ENCODE data around the gene CASP8. TPM values are rescaled to one million over a fixed set of nuclear protein-coding genes. Genes with fewer than 3 reads are reported as not detected.

CASP8 gene
- total RNA-seq, 4 donors from 2014 or later = 4.9 to 17.9 (median 5.3) TPM

GRCh38 chr2:201242571-201243277, 17.6 kb upstream of the CASP8 start:
- Histone ChIP-seq H3K36me3 (no peaks in the 10 kb centered on the region), H3K4me1 (peaks cover 0 to 4% (median 3%) of the 10 kb centered on the region in 4 donors), H3K9me3 (no peaks in the 10 kb centered on the region), H3K27ac (replicated peaks in 1 of 4) (no peak overlapping the region), H3K4me3 (no peak overlapping the region), H3K27me3 (no peaks in the 10 kb centered on the region)
- intact Hi-C loops (cut with DNase I) = no loop called here
- TF ChIP-seq CTCF (IDR thresholded peaks at IDR 0.05) (no peak), POLR2A (IDR thresholded peaks at IDR 0.05; ENCODE audit: low read depth) (no peak), POLR2AphosphoS5 (IDR thresholded peaks at IDR 0.05) (no peak), EP300 (IDR thresholded peaks at IDR 0.05) (no peak)
- peak; percentile 37 for DNase-seq (ENCODE audit: extremely low spot score)

GRCh38 chr2:201244829-201245228, 15.5 kb upstream of the CASP8 start:
- Histone ChIP-seq H3K4me3 (no peak overlapping the region), H3K4me1 (peaks cover 0 to 3% (median 1%) of the 10 kb centered on the region in 4 donors), H3K36me3 (no peaks in the 10 kb centered on the region), H3K9me3 (no peaks in the 10 kb centered on the region), H3K27ac (replicated peaks in 1 of 4) (no peak overlapping the region), H3K27me3 (no peaks in the 10 kb centered on the region)
- DNase-seq (ENCODE audit: extremely low spot score) = peak; percentile 62
- WGBS = 84% methylated on average over 5 of the region's 5 CpGs
- intact Hi-C loops (cut with DNase I) = no loop called here
- TF ChIP-seq EP300 (IDR thresholded peaks at IDR 0.05) = no peak
- no peak for TF ChIP-seq POLR2AphosphoS5 (IDR thresholded peaks at IDR 0.05)
- TF ChIP-seq CTCF (IDR thresholded peaks at IDR 0.05) = no peak
- no peak for TF ChIP-seq POLR2A (IDR thresholded peaks at IDR 0.05; ENCODE audit: low read depth)

- peak; percentile 78 for DNase-seq (ENCODE audit: extremely low spot score)
- intact Hi-C loops (cut with DNase I) = no loop called here
- H3K4me1 ChIP-seq = no peaks in the 10 kb centered on the region
- H3K9me3 ChIP-seq = no peaks in the 10 kb centered on the region
- no peaks in the 10 kb centered on the region for H3K36me3 ChIP-seq
- 73% methylated on average over 4 of the region's 4 CpGs for WGBS
- no peaks in the 10 kb centered on the region for H3K27me3 ChIP-seq
- no peak overlapping the region for H3K27ac ChIP-seq (replicated peaks in 1 of 4)
- no peak overlapping the region for H3K4me3 ChIP-seq
- TF ChIP-seq POLR2A (IDR thresholded peaks at IDR 0.05; ENCODE audit: low read depth) (no peak), POLR2AphosphoS5 (IDR thresholded peaks at IDR 0.05) (no peak), EP300 (IDR thresholded peaks at IDR 0.05) (no peak), CTCF (IDR thresholded peaks at IDR 0.05) (no peak)
These were observed 14.1 kb upstream of the CASP8 start for GRCh38 chr2:201246280-201246679.

GRCh38 chr2:201248288-201248844, 12.0 kb upstream of the CASP8 start:
- Histone ChIP-seq H3K9me3 (no peaks in the 10 kb centered on the region), H3K27me3 (no peaks in the 10 kb centered on the region), H3K4me3 (no peak overlapping the region), H3K4me1 (no peaks in the 10 kb centered on the region), H3K36me3 (no peaks in the 10 kb centered on the region), H3K27ac (replicated peaks in 1 of 4) (no peak overlapping the region)
- TF ChIP-seq POLR2AphosphoS5 (IDR thresholded peaks at IDR 0.05) (no peak), POLR2A (IDR thresholded peaks at IDR 0.05; ENCODE audit: low read depth) (no peak), CTCF (IDR thresholded peaks at IDR 0.05) (no peak), EP300 (IDR thresholded peaks at IDR 0.05) (no peak)
- 88% methylated on average over 6 of the region's 6 CpGs for WGBS
- DNase-seq (ENCODE audit: extremely low spot score) = no peak
- intact Hi-C loops (cut with DNase I) = no loop called here
